IMR-90 (cell line): ENCODE data around the gene RAB3C.

Source experiments
- CEBPB ChIP-seq: IDR thresholded peaks from 2 replicates; pipeline ENCODE4 v1.6.1; 2012; ENCODE audit warnings: low read depth, low read length, improper control_type of control experiment
- CTCF ChIP-seq: conservative IDR thresholded peaks from 2 replicates; pipeline ENCODE4 v1.5.1; 2012; ENCODE audit warnings: mild to moderate bottlenecking, low read depth, low read length, improper control_type of control experiment
- MXI1 ChIP-seq: IDR thresholded peaks from 2 replicates; pipeline ENCODE4 v1.6.1; 2012; ENCODE audit warnings: low read depth, mild to moderate bottlenecking, low read length, moderate library complexity, borderline replicate concordance
- POLR2A ChIP-seq: IDR thresholded peaks from 2 replicates; pipeline ENCODE4 v1.6.1; 2012; ENCODE audit warnings: mild to moderate bottlenecking, low read depth, low read length
- RCOR1 ChIP-seq: IDR thresholded peaks from 2 replicates; pipeline ENCODE4 v1.6.1; 2012; ENCODE audit warnings: mild to moderate bottlenecking, low read length, improper control_type of control experiment; ENCODE audit not compliant: insufficient replicate concordance

DNA sequence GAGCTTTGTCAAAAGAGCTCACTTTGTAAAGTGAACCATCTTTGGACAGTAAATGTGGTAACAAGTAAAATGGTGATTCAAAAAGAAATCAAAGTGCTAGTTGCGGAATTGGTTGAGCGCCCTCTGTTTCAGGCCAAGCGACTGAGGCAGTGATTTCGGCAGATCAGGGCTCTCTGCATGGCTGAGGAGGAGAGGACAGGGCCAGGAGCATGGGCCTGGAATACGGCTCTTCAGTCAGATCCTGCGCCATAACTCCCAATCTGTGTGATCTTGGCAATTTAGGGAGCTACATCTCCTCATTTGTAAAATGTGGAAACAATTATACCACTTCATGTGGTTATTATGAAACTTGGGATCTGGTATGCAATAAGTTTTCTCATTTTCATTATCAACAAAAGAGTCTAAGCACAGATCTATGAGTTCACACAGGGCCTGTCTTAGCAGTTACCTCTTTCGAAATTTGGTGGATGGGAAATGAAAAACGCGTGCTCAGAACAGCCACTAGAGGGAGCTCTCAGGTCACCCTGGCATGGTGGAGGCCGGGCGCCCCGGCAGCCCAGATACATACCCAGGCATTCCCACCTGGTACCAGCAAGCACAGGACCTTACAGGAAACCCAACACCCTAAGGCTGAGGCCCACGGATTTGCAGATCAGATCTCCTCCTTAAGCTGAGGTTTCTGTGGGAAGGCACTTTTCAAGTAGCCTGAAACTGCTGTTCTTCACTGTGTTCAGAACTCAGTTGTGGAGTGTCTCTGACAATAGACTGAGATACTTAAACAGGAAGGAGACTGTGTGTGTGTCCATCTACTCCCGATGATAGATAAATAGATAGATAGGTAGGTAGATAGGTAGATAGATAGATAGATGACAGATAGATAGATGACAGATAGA is 303.7 kb downstream of the RAB3C start:
- TF ChIP-seq CTCF = peak; percentile 86
- TF ChIP-seq POLR2A = no peak
- no peak for TF ChIP-seq MXI1
- no peak for TF ChIP-seq RCOR1
- peak; percentile 62; the same call in 1 of the 2 replicates for TF ChIP-seq CEBPB
